ENCODE results near the gene ALCAM. TPM values are rescaled to one million over a fixed set of nuclear protein-coding genes. Genes with fewer than 3 reads are reported as not detected.
"Not testable (repeated sequence)": the region's sequence is repeated elsewhere in the genome, so short reads cannot be mapped to it uniquely, and the experiment has no call there.

ALCAM gene
- total RNA-seq, 2 experiments from 2014 or later, result 1.6 to 1.9 TPM

- no peak for TF ChIP-seq CTCF (IDR thresholded peaks at IDR 0.05)
- Histone ChIP-seq H3K4me3 (ENCODE audit: low read length) (no peak overlapping the region), H3K36me3 (ENCODE audit: insufficient read depth, low read length) (no peaks in the 10 kb centered on the region), H3K4me1 (ENCODE audit: insufficient read depth, low read length) (no peaks in the 10 kb centered on the region), H3K9me3 (ENCODE audit: control insufficient read depth in 1 of 2, insufficient read depth in 1 of 2, low read length in 2 of 2) (no peaks in the 10 kb centered on the region), H3K27ac (ENCODE audit: low read depth in 1 of 2, low read length in 2 of 2) (no peak overlapping the region), H3K27me3 (ENCODE audit: control insufficient read depth in 1 of 2, insufficient read depth in 2 of 2, low read length in 2 of 2) (no peaks in the 10 kb centered on the region)
- no peaks in the 10 kb centered on the region for H3K27me3 Mint-ChIP-seq
- DNase-seq (no peak), ATAC-seq (ENCODE audit: poor library complexity) (no peak)
- POLR2A ChIA-PET, result no interaction called here
- H3K4me3 Mint-ChIP-seq, result no peak overlapping the region
- H3K9me3 Mint-ChIP-seq, result no peaks in the 10 kb centered on the region
- H3K27ac Mint-ChIP-seq, result no peak overlapping the region
- intact Hi-C loops (cut with DNase I, micrococcal nuclease), result no loop called here
- CTCF ChIA-PET, result no interaction called here
- H3K36me3 Mint-ChIP-seq (ENCODE audit: low read depth), result no peaks in the 10 kb centered on the region
- H3K4me1 Mint-ChIP-seq (ENCODE audit: low read depth), result no peaks in the 10 kb centered on the region
Measured at GRCh38 chr3:105594219-105594618, 227.5 kb downstream of the ALCAM start.

- ATAC-seq (ENCODE audit: poor library complexity), result no peak
- ChIA-PET POLR2A (no interaction called here), CTCF (no interaction called here)
- Histone ChIP-seq H3K27me3 (ENCODE audit: control insufficient read depth in 1 of 2, insufficient read depth in 2 of 2, low read length in 2 of 2) (no peaks in the 10 kb centered on the region), H3K4me1 (ENCODE audit: insufficient read depth, low read length) (no peaks in the 10 kb centered on the region), H3K36me3 (ENCODE audit: insufficient read depth, low read length) (no peaks in the 10 kb centered on the region), H3K9me3 (ENCODE audit: control insufficient read depth in 1 of 2, insufficient read depth in 1 of 2, low read length in 2 of 2) (no peaks in the 10 kb centered on the region), H3K4me3 (ENCODE audit: low read length) (no peak overlapping the region), H3K27ac (ENCODE audit: low read depth in 1 of 2, low read length in 2 of 2) (no peak overlapping the region)
- H3K36me3 Mint-ChIP-seq (ENCODE audit: low read depth), result no peaks in the 10 kb centered on the region
- H3K9me3 Mint-ChIP-seq, result no peaks in the 10 kb centered on the region
- no peak overlapping the region for H3K27ac Mint-ChIP-seq
- no peaks in the 10 kb centered on the region for H3K27me3 Mint-ChIP-seq
- DNase-seq, result no peak
- intact Hi-C loops (cut with DNase I, micrococcal nuclease), result no loop called here
- no peaks in the 10 kb centered on the region for H3K4me1 Mint-ChIP-seq (ENCODE audit: low read depth)
- H3K4me3 Mint-ChIP-seq, result no peak overlapping the region
- TF ChIP-seq CTCF (IDR thresholded peaks at IDR 0.05), result no peak
Measured at GRCh38 chr3:105598042-105598796, 231.5 kb downstream of the ALCAM start.

- Mint-ChIP-seq H3K27ac (no peak overlapping the region), H3K4me1 (ENCODE audit: low read depth) (no peaks in the 10 kb centered on the region), H3K27me3 (no peaks in the 10 kb centered on the region), H3K4me3 (no peak overlapping the region), H3K36me3 (ENCODE audit: low read depth) (no peaks in the 10 kb centered on the region), H3K9me3 (no peaks in the 10 kb centered on the region)
- H3K36me3 ChIP-seq (ENCODE audit: insufficient read depth, low read length), result no peaks in the 10 kb centered on the region
- no peaks in the 10 kb centered on the region for H3K9me3 ChIP-seq (ENCODE audit: control insufficient read depth in 1 of 2, insufficient read depth in 1 of 2, low read length in 2 of 2)
- no peak overlapping the region for H3K27ac ChIP-seq (ENCODE audit: low read depth in 1 of 2, low read length in 2 of 2)
- ChIA-PET CTCF (no interaction called here), POLR2A (no interaction called here)
- H3K4me3 ChIP-seq (ENCODE audit: low read length), result no peak overlapping the region
- H3K4me1 ChIP-seq (ENCODE audit: insufficient read depth, low read length), result no peaks in the 10 kb centered on the region
- no peaks in the 10 kb centered on the region for H3K27me3 ChIP-seq (ENCODE audit: control insufficient read depth in 1 of 2, insufficient read depth in 2 of 2, low read length in 2 of 2)
- no peak for ATAC-seq (ENCODE audit: poor library complexity)
- intact Hi-C loops (cut with DNase I, micrococcal nuclease), result no loop called here
- TF ChIP-seq CTCF (IDR thresholded peaks at IDR 0.05), result no peak
- no peak for DNase-seq
Measured at GRCh38 chr3:105599350-105599749, 232.6 kb downstream of the ALCAM start.

GRCh38 chr3:105601756-105602155, 235.0 kb downstream of the ALCAM start:
- CTCF ChIA-PET; H3K4me3 Mint-ChIP-seq; H3K9me3 ChIP-seq (ENCODE audit: control insufficient read depth in 1 of 2, insufficient read depth in 1 of 2, low read length in 2 of 2); H3K27ac Mint-ChIP-seq; H3K4me1 Mint-ChIP-seq (ENCODE audit: low read depth); H3K4me3 ChIP-seq (ENCODE audit: low read length); H3K4me1 ChIP-seq (ENCODE audit: insufficient read depth, low read length); H3K36me3 ChIP-seq (ENCODE audit: insufficient read depth, low read length); H3K36me3 Mint-ChIP-seq (ENCODE audit: low read depth); POLR2A ChIA-PET; intact Hi-C loops (cut with DNase I, micrococcal nuclease); H3K27me3 Mint-ChIP-seq; H3K27me3 ChIP-seq (ENCODE audit: control insufficient read depth in 1 of 2, insufficient read depth in 2 of 2, low read length in 2 of 2); DNase-seq; H3K27ac ChIP-seq (ENCODE audit: low read depth in 1 of 2, low read length in 2 of 2); H3K9me3 Mint-ChIP-seq; ATAC-seq (ENCODE audit: poor library complexity): not testable (repeated sequence)

- CTCF ChIA-PET; H3K4me1 Mint-ChIP-seq (ENCODE audit: low read depth); H3K9me3 Mint-ChIP-seq; H3K9me3 ChIP-seq (ENCODE audit: control insufficient read depth in 1 of 2, insufficient read depth in 1 of 2, low read length in 2 of 2); H3K36me3 Mint-ChIP-seq (ENCODE audit: low read depth); DNase-seq; H3K27me3 Mint-ChIP-seq; H3K27ac Mint-ChIP-seq; H3K27ac ChIP-seq (ENCODE audit: low read depth in 1 of 2, low read length in 2 of 2); H3K36me3 ChIP-seq (ENCODE audit: insufficient read depth, low read length); H3K4me3 Mint-ChIP-seq; POLR2A ChIA-PET; H3K4me1 ChIP-seq (ENCODE audit: insufficient read depth, low read length); ATAC-seq (ENCODE audit: poor library complexity); H3K27me3 ChIP-seq (ENCODE audit: control insufficient read depth in 1 of 2, insufficient read depth in 2 of 2, low read length in 2 of 2); H3K4me3 ChIP-seq (ENCODE audit: low read length); intact Hi-C loops (cut with DNase I, micrococcal nuclease): not testable (repeated sequence)
Measured at GRCh38 chr3:105602286-105602685, 235.6 kb downstream of the ALCAM start.
